CD4-positive, alpha-beta T cell treated with Interleukin-21 for 1 hour (primary cell): Measurements from ENCODE around the gene DNAJC7.

Source experiments
- DNase-seq: peaks from one replicate; pipeline ENCODE4 v3.0.0-alpha.2; 2020

The DNAJC7 gene, protein sequence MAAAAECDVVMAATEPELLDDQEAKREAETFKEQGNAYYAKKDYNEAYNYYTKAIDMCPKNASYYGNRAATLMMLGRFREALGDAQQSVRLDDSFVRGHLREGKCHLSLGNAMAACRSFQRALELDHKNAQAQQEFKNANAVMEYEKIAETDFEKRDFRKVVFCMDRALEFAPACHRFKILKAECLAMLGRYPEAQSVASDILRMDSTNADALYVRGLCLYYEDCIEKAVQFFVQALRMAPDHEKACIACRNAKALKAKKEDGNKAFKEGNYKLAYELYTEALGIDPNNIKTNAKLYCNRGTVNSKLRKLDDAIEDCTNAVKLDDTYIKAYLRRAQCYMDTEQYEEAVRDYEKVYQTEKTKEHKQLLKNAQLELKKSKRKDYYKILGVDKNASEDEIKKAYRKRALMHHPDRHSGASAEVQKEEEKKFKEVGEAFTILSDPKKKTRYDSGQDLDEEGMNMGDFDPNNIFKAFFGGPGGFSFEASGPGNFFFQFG

GRCh38 chr17:42016941-42017865 is at the start of gene DNAJC7:
Gene DNAJC7 (minus strand): TSS chr17:42017439. CDS start chr17:42017416, 23 bp downstream.
- peak; percentile 92 for DNase-seq

GRCh38 chr17:42065201-42065600 is 48.0 kb upstream of the DNAJC7 start:
- no peak for DNase-seq

GRCh38 chr17:42062681-42063080 is 45.4 kb upstream of the DNAJC7 start:
- no peak for DNase-seq

DNA sequence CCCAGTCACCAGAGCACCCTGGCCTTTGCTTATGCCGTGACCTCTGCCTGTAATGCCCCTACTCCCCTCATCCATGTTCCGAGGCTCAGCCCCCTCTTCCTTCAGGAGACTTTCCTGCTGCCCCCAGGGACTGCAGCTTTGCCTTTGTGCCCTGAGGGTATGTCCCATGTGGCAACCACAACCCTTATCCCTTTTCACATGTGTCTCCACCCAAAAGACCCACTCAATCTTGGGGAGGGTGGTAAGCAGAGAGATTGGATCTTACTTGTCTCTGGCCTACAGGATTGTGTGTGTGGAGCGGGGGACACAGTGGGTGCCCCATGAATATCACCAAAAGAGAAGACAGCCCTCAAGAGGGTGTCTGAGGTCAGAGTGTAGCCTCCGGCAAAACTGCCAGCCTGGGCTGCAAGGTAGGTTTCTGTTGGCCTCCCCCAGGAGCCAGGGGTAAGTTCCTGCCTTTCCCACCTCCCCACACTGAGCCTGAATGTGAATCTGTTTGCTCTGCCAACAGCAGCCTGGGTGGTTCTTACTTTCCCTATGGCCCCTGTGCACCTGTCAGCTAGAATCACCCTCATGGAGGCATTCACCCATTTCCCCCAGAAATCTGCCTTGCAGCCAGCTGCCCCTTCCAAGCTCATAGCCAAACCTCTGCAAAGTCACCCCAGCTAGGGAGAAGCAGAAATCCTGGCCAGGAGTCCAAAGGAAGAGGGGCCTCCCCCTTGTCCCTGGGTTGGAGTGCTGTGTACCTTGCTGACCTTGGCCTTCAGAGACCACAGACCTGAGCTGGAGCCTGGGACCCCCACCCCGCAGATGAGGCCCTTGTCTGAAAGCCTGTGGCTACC is 44.6 kb upstream of the DNAJC7 start:
- DNase-seq = no peak

GRCh38 chr17:42060231-42060630 is 43.0 kb upstream of the DNAJC7 start:
- DNase-seq = no peak

DNA sequence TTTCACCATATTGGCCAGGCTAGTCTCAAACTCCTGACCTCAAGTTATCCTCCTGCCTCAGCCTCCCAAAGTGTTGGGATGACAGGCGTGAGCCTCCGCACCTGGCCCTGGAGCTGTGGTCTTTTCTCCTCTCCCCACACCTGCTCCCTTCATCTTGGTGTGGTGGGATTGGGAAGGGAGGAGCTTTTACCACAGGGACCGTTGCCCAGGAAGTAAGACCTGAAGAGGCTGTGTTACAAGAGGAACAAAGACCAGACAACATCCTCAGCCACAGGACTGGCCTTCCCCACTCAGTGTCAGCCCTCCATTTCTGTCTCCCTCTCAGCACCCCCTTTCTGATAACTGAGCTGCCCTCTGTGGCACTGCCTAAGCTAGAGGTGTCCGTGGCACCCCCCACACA is 42.6 kb upstream of the DNAJC7 start:
- DNase-seq = no peak

GRCh38 chr17:42058063-42058462 is 40.8 kb upstream of the DNAJC7 start:
- DNase-seq = no peak

DNA sequence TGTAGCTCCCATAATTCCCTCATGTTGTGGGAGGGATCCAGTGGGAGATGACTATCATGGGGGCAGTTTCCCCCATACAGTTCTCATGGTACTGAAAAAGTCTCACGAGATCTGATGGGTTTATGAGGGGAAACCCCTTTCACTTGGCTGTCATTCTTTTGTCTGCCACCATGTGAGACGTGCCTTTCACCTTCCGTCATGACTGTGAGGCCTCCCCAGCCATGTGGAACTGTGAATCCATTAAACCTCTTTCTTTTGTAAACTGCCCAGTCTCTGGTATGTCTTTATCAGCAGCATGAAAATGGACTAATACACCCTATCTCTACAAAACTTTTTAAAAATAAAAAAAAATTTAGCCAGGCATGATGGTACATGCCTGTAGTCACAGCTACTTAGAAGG is 39.4 kb upstream of the DNAJC7 start:
- no peak for DNase-seq

DNA sequence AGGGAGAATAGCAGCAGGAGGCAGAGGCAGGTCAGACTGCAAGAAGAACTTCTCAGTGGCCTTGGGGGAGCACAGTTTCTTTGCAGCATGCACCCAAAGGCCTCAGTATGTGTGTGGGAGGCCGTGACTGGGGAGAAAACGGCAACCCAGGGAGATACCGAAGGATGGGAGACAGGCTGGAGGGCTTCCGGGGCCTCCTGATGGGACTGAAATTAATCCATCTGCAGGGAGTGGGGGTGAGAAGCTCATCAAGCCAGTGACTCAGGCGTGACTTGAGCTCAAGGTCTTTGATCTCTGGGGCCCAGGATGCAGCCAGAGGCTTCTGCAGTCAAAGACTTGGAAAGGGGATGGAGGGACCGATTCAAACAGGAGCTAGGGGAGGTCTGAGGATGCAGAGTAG is 38.3 kb upstream of the DNAJC7 start:
- DNase-seq = no peak

DNA sequence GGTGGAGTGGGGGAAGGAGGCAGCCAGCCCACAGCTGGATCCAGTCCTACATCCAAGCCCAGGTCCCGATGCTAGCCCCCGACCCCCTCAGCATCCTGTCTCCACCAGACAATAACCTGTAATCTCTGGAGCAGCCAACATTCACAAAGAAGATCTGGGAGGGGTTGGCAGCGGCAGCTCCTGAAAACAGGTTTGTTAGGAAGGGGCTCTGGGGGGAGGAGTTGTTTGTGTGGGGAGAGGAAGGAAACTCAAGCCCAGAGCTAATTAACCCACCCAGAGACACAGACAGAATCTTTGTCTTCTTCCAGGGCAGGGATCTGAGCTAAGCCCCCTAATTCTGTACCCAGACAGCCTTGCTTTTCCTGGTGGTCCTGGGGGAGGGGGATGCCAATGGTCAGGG is 37.8 kb upstream of the DNAJC7 start:
- DNase-seq = no peak

DNA sequence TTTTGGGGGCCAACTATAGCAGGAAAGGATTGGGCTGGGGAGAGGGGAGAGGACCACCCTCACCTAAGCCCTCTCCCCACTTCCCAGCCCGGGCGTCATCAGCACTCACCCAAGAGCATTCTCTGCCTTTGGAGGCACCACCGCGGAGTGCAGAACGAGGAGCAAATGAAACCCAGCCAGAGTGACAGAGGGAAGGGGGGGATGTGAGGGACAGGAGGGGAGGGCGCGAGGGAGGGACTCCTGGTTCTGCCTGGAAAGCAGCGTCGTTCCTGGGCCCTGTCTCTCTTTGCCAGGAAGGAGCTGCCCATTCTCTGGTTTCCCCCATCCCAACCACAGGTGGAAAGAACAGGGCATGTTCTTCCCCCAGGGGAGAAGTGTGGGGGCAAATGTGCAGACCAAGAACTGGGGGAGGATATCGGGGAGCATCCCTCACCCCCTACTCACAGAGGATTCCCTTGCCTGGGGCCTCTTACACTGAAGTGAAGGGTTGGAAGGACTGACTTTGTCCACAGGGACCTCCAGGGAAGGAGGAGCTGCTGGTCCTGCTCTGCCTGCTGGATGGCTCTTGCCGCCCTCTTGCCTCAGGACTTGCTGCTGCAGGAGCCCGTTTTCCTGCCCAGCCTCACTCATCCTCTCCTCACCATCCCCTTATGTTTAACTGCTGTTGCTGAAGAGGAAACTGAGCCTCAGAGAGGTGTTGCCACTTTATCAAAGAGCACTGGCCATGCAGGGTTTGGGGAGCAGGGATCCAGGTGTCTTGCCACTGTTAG is 36.7 kb upstream of the DNAJC7 start:
- no peak for DNase-seq

- no peak for DNase-seq
These were observed 35.2 kb upstream of the DNAJC7 start for GRCh38 chr17:42052346-42052877.

GRCh38 chr17:42051645-42052044 is 34.4 kb upstream of the DNAJC7 start:
- no peak for DNase-seq

DNA sequence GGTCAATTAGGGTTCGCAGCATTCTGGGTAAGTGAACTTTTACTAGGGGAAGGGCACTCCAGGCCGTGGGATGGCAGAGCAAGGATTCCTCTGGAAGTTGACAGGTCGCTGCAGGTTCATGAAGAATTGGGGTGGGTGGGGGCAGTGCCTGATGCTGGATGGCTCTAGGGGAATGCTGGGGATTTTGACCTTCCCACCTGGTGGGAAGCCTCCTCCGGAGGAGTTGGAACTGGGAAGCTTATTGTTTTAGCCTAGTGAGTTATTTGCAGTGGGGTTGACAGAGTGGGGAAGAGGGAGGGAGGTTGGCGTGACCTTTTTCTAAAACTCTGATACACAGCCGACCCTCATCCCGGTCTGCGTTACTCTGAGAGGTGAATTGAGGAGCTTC is 33.8 kb upstream of the DNAJC7 start:
- no peak for DNase-seq

- peak; percentile 45 for DNase-seq
These were observed 33.3 kb upstream of the DNAJC7 start, which contains the start of gene C17orf113 for GRCh38 chr17:42050393-42051012. Gene C17orf113 (minus strand): TSS chr17:42050601. CDS start chr17:42043376, 7,225 bp downstream.

GRCh38 chr17:42049834-42050392 is 32.7 kb upstream of the DNAJC7 start:
- DNase-seq = no peak

DNA sequence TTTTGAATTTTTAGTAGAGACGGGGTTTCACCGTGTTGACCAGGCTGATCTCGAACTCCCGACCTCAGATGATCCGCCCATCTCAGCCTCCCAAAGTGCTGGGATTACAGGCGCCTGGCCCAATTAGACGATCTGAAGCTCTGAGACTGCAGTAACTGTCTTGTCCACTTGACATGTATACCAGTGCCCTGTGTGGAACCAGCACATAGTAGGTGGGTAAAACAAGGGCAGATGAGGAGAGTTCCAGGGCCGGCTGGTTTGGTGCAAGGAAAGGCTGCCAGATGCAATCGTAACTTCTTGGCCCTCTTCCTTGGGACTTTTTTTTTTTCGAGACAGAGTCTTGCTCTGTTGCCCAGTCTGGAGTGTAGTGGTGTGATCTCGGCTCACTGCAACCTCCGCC is 30.1 kb upstream of the DNAJC7 start:
- DNase-seq = no peak

DNA sequence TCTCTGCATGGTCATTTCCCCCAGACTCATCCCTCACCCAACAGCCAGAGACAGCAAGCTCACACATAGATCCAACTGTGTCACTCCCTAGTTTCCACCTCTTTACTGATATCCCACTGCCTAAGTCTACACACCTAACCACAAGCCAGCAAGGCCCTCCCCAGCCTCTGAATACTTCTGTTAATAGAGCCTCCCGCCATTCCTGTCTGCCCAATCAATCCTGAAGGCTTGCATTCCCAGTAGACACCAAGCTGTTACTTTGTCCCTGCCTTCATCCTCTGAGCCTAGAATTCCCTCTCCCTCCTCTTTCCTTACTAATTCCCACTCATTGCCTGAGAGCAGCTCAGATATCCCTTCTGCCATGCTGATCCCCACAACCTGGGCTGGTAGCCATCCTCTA is 28.5 kb upstream of the DNAJC7 start:
- DNase-seq = no peak

- DNase-seq = no peak
These were observed 25.5 kb upstream of the DNAJC7 start for GRCh38 chr17:42042598-42043319.

GRCh38 chr17:42041619-42042018 is 24.4 kb upstream of the DNAJC7 start:
- no peak for DNase-seq
